GM12872 (cell line): ENCODE results near the gene FAM171A2.

ENCODE experiments used
- TF ChIP-seq, protein P1 (sequence below): IDR thresholded peaks from 3 replicates; pipeline ENCODE4 v1.5.1; 2011; ENCODE audit warnings: low read depth, mild to moderate bottlenecking, low read length, moderate library complexity; ENCODE audit not compliant: insufficient read depth

The FAM171A2 gene

DNA sequence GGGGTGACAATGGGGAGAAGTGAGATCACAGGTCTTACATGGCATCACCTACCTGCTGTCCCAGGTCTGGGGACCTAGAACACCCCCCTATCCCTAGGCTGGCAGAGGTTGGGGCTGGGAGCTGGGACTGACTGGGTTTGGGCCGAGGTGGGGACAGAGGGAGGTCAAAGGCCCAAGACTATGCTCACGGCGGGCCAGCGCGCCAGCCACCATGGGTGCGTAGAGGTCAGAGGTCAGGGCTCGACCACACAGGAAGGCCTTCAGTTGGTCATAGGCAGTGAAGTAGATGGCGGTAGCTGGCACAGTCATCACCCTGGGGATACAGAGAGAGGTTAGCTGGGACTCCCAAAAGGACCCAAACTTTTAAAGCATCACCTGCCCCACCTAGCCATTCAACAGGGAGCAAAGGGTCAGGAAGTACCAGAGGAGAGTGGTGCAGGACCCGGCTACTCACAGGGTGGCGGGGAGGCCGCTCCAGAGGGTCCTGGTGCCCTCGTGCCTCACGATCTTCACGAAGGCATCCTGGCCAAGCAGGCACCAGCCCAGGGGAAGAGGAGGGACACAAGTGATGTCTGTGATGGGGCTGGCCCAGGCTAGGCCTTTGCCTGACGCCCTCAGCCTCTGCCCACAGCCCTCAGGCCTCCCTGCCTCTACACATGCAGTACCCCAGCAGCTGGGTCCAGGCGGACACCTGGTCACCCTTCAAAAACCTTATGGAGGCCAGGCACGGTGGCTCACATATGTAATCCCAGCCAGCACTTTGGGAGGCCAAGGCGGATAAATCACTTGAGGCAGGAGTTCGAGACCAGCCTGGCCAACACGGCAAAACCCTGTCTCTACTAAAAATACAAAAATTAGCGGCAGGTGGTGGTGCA, 42.2 kb downstream of the FAM171A2 start:
- TF ChIP-seq, protein P1, sequence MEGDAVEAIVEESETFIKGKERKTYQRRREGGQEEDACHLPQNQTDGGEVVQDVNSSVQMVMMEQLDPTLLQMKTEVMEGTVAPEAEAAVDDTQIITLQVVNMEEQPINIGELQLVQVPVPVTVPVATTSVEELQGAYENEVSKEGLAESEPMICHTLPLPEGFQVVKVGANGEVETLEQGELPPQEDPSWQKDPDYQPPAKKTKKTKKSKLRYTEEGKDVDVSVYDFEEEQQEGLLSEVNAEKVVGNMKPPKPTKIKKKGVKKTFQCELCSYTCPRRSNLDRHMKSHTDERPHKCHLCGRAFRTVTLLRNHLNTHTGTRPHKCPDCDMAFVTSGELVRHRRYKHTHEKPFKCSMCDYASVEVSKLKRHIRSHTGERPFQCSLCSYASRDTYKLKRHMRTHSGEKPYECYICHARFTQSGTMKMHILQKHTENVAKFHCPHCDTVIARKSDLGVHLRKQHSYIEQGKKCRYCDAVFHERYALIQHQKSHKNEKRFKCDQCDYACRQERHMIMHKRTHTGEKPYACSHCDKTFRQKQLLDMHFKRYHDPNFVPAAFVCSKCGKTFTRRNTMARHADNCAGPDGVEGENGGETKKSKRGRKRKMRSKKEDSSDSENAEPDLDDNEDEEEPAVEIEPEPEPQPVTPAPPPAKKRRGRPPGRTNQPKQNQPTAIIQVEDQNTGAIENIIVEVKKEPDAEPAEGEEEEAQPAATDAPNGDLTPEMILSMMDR = no peak

DNA sequence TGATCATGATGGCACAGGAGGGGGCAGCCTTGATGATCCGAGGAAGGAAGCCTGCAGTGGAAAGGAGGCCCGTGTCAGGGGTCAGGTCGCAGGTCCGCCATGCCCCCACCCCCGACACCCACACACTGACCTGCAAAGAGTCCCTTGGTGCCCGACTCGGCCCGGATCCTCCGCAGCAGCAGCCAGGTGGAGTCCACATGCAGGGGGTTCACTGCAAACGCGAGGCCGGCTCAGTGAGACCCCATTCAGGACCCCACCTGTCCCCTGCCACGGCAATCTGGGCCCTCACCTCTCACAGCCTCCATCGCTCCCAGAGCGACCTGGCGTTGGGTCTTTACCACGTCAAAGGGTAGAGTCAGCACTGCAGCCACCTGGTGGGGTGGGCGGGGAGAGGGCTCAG, 43.6 kb downstream of the FAM171A2 start:
- TF ChIP-seq, protein P1 = no peak

DNA sequence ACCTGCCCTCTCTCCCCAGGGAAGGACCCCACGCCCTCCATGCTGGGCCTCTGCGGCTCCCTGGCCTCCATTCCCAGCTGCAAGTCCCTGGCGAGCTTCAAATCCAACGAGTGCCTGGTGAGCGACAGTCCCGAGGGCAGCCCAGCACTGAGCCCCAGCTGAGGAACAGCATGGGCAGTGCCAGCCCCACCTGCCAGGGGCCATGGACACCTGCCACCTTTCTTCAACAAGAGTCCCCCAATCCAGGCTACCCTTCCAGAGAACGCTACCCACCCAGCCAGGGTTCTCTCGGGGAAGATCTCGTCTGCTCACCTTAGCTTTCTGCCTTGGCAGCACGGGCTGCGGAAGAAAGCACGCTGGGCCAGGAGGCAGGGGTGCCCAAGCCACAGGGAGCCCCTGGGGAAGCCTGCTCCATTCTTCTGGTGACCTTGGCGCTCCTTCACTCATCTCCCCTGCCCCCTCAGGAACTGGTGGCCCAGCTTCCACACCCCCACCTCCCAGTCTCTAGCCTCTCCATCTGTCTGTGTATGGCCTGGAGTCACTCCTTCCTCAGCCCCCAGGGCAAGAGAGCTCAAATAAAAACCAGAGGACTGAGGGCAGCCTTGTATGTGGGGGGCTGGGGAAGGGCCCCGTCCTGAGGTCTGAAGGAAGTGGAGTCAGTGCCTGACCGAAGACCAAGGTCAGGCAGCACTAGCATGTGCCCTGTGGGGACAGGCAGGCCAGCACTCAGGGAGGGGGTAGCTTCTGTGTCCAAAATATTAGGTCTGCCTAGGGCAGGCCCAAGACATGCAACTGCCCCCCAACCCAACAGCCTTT, 45.4 kb downstream of the FAM171A2 start:
- TF ChIP-seq, protein P1 = no peak

DNA sequence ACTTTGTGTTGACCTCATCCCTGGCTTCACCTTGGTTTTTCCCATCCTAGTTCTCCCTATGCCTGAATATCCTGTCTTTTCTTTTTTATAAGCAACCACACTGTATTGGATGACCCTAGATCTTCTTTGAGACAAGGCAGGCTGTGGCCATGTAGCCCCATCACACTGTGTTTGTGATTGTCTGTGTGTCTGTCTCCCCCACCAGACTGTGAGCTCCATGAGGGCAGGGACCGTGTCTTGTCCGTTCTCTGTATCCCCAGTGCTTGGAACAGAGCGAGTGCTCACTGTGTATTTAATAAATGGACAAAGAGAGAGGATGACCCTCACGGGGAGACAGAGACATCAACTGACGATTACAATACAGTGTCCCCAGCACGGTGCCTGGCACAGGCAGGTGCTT, 46.1 kb downstream of the FAM171A2 start:
- TF ChIP-seq, protein P1 = no peak

DNA sequence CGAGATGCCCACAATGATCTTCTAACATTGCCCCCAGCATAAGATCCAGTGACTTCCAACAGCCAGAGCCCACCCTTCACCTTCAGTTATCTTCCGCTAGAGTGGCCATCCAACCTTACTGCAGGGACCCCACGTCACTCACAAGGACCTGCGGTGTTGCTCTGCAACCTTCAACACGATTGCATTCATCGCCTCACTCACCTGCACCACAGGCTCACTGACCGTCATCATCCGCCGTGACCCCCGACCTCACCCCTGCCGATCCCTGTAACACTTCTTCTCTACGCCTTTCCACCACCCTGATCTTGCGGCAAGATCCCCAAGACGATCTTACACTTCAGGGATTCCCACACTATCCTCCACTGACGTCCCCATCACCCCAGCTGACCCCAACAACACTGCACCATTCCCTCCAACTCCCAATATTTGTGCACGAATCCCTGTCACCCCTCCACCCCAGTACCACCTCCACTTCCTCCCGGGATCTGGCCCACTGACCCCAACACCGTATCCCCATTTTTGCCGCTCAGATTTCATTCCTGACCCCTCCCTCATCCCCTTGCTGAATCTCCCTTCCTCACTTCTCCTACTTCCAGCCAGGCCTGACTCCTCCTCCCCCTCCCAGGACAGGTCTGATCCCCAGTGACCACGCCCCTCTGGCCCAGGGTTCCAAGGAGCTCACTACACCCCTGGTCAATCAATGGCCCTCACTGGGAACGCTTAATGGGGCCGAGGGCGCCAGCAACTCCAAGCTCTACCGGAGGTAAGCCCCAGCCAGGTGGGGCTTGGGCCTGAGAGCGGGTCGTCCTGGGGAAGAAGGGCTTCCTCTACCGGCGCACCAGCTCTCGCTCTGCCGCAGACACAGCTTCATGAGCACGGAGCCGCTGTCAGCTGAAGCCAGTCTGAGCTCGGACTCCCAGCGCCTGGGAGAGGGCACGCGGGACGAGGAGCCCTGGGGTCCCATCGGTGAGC, 47.6 kb downstream of the FAM171A2 start:
- TF ChIP-seq, protein P1 = no peak

DNA sequence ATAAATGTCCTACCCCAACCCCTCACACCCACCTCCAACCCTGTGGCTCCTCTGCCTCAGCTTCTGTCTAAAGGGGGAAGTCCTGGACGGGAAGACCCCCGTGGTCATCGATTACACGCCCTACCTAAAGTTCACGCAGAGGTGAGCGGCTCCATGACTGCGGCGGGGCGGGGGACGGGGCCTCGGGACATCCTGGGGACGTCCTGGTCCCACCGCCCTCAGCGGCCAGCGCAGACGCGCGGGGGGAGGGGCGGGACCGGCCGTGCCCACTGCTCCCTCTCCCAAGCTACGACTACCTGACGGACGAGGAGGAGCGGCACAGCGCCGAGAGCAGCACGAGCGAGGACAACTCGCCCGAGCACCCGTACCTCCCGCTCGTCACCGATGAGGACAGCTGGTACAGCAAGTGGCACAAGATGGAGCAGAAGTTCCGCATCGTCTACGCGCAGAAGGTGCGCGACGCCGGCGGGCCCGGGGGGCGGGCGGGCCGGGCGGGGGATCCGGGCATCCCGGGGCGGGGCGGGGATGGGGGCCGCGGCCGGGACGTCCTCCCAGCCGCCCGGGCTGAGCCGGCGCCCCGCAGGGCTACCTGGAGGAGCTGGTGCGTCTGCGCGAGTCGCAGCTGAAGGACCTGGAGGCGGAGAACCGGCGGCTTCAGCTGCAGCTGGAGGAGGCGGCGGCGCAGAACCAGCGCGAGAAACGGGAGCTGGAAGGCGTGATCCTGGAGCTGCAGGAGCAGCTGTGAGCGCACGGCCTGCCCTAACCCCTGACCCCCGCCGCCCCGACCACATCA, 48.6 kb downstream of the FAM171A2 start:
- TF ChIP-seq, protein P1 = no peak
